GM18907 (cell line): ENCODE measurements around the gene SRPK2.
A peak's percentile ranks its signal among the peaks of the same experiment; 100 is the strongest.
"Not testable (repeated sequence)": the region's sequence is repeated elsewhere in the genome, so short reads cannot be mapped to it uniquely, and the experiment has no call there.

Source experiments
- ATAC-seq: cut with Tn5 transposase; IDR thresholded peaks from one replicate; pipeline ENCODE4 v1.9.1; 2021; ENCODE audit warnings: mild to moderate bottlenecking, moderate library complexity; ENCODE audit not compliant: unreplicated experiment

Gene SRPK2

DNA sequence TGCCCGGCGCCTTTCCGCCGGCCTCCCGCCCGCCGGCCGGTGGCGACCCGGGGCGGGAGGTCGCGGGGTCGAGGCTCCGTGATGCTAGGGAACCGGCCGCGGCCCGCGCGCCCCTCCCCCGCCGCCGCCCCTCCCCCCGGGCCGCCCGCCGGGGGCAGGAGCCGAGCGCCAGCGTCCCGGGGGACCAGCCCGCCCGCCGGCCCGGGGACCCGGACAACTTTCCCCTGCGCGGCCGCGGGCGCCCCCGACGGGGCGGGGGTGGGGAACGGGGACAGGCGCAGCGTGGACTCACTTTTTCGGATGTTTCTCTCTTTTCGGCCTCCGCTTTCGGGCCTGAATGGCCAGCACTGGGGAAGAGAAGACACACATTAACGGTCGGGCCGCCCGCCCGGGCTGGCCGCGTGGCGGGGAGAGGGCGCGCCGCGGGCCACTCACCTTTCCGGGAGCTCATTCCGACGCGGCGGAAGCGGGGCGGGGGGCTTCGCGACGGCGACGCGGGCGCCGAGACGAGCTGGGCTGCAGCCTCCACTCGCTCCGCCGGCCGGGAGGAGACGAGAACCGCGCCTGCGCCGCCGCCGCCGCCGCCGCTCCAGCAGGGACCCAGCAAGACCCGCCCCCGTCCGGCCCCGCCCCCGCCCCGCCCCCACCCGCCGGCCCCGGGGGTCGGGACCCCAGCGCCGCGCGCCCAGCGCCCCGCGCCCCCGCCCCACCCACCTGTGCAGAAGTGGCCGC lies at the start of gene SRPK2:
Gene SRPK2, minus strand, starts transcription at position 566 of the 732 bp plus-strand sequence.
- peak; percentile 77 for ATAC-seq

DNA sequence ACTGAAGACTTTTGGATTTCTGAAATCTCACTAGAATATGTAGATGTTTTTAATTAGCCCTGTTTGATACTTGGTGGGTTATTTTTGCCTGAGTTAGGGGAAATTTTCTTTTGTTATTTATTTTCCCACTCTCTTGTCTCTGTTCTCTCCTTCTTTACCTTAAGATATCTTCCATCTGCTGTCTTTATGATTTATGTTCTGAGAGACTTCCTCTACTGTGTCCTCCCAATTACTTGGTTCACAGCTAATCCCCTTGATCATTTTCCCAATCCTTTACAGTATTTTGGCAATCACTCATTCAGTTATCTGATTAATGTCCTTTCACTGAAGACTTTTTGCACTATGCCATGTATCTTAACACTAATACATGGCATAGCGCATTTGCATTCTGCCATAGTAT lies 49.5 kb upstream of the SRPK2 start:
- no peak for ATAC-seq

DNA sequence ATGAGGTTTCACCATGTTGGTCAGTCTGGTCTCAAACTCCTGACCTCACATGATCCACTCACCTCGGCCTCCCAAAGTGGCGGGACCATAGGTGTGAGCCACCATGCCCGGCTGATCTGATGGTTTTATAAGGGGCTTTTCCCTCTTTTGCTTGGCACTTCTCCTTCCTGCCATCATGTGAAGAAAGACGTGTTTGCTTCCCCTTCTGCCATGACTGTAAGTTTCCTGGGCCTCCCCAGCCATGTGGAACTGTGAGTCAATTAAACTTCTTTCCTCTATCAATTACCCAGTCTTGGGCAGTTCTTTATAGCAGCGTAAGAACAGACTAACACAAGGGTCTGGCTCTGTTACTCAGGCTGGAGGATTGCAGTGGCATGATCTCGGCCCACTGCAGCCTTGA lies 48.6 kb upstream of the SRPK2 start:
- not testable (repeated sequence) for ATAC-seq

- ATAC-seq: peak; percentile 61
Observed at GRCh38 chr7:105429746-105430612, 41.3 kb upstream of the SRPK2 start.

DNA sequence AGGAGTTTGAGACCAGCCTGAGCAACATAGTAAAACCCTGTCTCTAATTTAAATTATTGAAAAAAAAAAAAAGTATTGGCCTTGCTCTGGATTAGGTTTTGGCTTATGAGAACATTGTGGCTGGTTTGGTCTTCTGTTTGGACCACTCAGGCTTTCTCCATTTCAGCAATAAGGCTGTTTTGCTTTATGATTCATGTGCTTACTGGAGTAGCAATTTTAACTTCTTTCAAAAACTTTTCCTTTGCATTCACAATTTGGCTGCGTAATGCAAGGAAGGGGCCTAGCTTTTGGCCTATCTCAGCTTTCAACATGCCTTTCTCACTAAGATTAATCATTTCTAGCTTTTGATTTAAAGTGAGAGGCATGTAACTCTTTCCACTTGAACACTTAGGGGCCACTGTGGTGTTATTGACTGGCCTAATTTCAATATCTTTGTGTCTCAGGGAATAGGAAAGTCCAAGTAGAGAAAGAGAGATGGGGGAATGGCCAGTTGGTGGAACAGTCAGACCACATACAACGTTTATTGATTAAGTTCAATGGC lies 38.0 kb upstream of the SRPK2 start:
- no peak for ATAC-seq

DNA sequence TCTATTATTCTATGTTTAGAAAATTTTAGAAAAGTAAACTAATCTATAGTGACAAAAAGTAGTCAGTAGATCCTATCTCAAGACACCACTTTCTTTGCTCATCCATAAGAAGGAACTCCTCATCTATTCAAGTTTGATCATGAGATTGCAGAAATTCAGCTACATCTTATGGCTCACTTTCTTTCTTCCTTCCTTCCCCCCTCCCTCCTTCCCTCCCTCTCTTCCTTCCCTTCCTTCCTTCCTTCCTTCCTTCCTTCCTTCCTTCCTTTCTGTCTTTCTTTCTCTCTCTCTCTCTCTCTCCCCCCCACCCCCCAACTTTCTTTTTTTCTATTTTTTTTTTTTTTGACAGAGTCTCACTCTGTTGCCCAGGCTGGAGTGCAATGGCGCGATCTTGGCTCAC lies 35.3 kb upstream of the SRPK2 start:
- ATAC-seq: no peak

DNA sequence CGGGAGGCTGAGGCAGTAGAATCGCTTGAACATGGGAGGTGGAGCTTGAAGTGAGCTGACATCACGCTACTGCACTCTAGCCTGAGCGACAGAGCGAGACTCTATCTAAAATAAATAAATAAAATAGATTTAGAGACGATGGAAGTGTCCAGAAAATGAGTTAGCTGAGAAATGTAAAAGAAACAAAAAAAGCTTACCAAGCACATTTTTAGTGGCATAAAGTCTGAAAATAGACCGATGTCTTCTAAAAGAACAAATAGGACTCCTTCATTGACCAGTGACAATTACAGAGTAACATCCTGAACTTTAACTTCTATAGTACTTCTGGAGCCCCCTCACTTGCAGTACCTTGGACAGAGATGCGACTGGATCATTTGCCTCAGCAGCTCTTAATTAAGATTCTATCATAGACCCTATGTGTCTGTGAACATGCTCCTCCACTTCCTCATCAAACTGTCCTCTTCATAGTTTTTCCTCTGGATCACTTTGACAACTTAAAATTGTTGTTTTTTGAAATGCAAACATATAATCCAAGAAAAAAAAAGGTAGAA lies 25.2 kb upstream of the SRPK2 start:
- ATAC-seq: no peak

DNA sequence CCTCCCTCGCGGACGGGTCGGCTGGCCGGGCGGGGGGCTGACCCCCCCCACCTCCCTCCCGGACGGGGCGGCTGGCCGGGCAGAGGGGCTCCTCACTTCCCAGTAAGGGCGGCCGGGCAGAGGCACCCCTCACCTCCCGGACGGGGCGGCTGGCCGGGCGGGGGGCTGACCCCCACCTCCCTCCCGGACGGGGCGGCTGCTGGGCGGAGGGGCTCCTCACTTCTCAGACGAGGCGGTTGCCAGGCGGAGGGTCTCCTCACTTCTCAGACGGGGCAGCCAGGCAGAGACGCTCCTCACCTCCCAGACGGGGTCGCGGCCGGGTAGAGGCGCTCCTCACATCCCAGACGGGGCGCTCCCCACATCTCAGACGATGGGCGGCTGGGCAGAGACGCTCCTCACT lies 22.1 kb upstream of the SRPK2 start:
- ATAC-seq: not testable (repeated sequence)

DNA sequence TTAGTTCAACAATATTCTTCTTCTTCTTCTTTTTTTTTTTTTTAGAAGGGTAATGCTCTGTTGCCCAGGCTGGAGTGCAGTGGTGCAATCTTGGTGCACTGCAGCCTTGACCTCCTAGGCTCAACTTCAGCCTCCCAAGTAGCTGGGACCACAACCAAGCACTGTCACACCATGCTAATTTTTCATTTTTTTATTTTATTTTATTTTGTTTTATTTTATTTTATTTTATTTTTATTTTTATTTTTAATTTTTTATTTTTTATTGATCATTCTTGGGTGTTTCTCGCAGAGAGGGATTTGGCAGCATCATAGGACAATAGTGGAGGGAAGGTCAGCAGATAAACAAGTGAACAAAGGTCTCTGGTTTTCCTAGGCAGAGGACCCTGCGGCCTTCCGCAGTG lies 21.1 kb upstream of the SRPK2 start:
- not testable (repeated sequence) for ATAC-seq

GRCh38 chr7:105408791-105409410 lies 20.2 kb upstream of the SRPK2 start:
- ATAC-seq: no peak

DNA sequence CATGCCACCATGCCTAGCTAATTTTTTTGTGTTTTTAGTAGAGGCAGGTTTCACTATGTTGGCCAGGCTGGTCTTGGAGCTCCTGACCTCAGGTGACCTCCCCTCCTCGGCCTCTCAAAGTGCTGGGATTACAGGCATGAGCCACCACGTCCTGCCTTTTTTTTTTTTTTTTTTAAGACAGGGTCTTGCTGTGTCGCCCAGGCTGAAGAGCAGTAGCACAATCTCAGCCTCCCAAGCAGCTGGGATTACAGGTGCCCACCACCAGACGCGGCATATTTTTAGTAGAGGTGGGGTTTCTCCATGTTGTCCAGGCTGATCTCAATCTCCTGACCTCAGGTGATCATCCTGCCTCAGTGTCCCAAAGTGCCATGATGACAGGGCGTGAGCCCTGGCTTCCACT lies 14.4 kb upstream of the SRPK2 start:
- ATAC-seq: no peak

- no peak for ATAC-seq
Observed at GRCh38 chr7:105402221-105403095, 13.7 kb upstream of the SRPK2 start.

- ATAC-seq: no peak
Observed at GRCh38 chr7:105399043-105399725, 10.5 kb upstream of the SRPK2 start.

- no peak for ATAC-seq
Observed at GRCh38 chr7:105396566-105396965, 7.8 kb upstream of the SRPK2 start.

DNA sequence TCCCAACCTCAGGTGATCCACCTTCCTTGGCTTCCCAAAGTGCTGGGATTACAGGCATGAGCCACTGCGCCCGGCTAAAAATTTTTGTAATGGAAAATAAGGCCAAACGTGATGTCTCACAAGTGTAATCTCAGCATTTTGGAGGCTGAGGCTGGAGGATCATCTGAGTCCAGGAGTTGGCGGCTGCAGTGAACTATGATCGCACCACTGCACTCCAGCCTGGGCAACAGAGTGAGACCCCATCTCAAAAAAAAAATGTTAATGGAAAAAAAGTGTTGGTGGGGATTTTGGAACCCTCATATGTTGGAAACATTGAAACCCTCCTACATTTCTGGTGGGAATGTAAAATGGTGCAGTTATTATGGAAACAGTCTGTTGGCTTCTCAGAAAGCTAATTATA lies 2.7 kb upstream of the SRPK2 start:
- ATAC-seq: no peak

- no peak for ATAC-seq
Observed at GRCh38 chr7:105389889-105390288, 1.2 kb upstream of the SRPK2 start.

- ATAC-seq: peak; percentile 29
Observed at GRCh38 chr7:105389088-105389650, 448 bp upstream of the SRPK2 start.

DNA sequence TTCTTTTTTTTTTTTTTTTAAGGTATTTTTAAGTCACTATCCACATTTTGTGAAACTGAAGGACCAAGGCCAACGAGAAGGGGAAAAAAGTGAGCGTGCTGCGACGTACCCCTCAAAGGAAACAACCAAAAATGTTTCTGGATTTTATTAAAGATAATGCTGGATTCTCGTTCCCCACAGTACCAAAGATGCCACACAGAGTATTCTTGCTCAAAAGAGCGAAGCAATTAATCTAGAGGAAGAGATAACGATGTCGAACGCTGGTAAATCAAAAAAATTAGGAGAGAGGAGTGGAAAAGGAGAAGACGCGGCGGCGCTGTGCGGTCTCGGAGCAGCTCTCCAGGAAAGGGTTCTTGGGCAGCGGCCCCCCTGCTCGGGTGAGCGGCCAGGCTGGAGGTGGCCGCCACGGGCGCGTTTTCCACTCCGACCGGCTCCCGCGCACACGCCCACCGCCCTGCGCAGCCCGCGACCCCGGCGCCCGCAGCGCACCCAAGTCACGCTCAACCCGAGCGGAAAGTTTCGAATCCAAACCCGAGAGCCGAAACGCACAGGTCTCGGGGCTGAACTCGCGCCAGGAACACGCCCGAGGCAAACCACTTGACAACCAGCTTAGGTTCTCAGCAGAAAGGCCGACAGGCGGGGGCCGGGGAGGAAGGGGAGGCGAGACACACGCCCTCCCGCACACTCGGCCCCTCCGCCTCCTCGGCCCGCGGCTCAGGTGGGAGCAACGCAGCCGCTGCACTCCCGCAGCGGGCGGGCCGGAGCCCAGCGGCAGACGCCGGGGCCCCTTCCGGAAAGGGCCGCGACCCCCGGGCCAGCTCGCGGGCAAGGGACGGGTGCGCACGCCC lies 989 bp downstream of the SRPK2 start:
- ATAC-seq: peak; percentile 50
